Endothelial cell of umbilical vein (primary cell): ENCODE data around the gene NRG3. TPM values are rescaled to one million over a fixed set of nuclear protein-coding genes. Genes with fewer than 3 reads are reported as not detected.

Source experiments
- BruUV-seq: library from RNA; stranded (reverse); fragments of 400-500 nt; replicated peaks from 2 replicates; lab custom pipeline; 2021; lab: Mats Ljungman, UMichigan
- CTCF ChIA-PET: fragments of 300-600, 350-600 bp; sonication (Branson Sonifier 250); formaldehyde crosslinking; loops from one replicate; lab custom pipeline; 2021; ENCODE audit warnings: antibody characterized with exemption, inconsistent platforms; lab: Charles Lee
- POLR2A ChIA-PET: fragments of 300-600, 350-600 bp; sonication (Branson Sonifier 250); formaldehyde crosslinking; loops from one replicate; lab custom pipeline; 2021; ENCODE audit warnings: antibody characterized with exemption, inconsistent platforms; lab: Charles Lee
- DNase-seq: peaks from one replicate; pipeline ENCODE4 v3.0.0-alpha.2; 2011; ENCODE audit warnings: low read depth, low spot score
- FAIRE-seq: peaks from 2 replicates; lab custom pipeline; 2011; peaks lifted over from hg19 to GRCh38; lab: Jason Lieb, UNC
- H2AFZ ChIP-seq: 2 replicates; pipeline ENCODE4 v1.6.0; 2012; ENCODE audit warnings: low read depth, low read length, control low read depth, inconsistent platforms
- H3K27ac ChIP-seq: 2 replicates; pipeline ENCODE4 v1.5.1; 2011; ENCODE audit warnings: low read depth, mild to moderate bottlenecking, control low read depth, low read length, moderate library complexity; ENCODE audit not compliant: insufficient read depth
- H3K27me3 ChIP-seq, 2 experiments: 2 replicates each; pipeline versions ENCODE4 v1.6.0 to v1.6.1; 2011; ENCODE audit warnings: low read length in 2 of 2, mixed read lengths in 1 of 2; ENCODE audit not compliant: control insufficient read depth in 2 of 2, insufficient read depth in 2 of 2
- H3K36me3 ChIP-seq, 2 experiments: 2 replicates in 1 of 2; 3 replicates in 1 of 2; pipeline ENCODE4 v1.5.1; 2011; ENCODE audit warnings: low read length in 2 of 2, mild to moderate bottlenecking in 1 of 2, moderate library complexity in 1 of 2; ENCODE audit not compliant: control insufficient read depth in 2 of 2, insufficient read depth in 2 of 2; ENCODE audit errors: extremely low read depth in 1 of 2
- H3K4me1 ChIP-seq: 3 replicates; pipeline ENCODE4 v1.5.1; 2011; ENCODE audit warnings: mild to moderate bottlenecking, low read length; ENCODE audit not compliant: control insufficient read depth, insufficient read depth; ENCODE audit errors: extremely low read depth
- H3K4me2 ChIP-seq: 2 replicates; pipeline ENCODE4 v1.6.1; 2011; ENCODE audit warnings: low read length, control low read depth, mixed read lengths; ENCODE audit not compliant: insufficient read depth
- H3K4me3 ChIP-seq, 3 experiments: fragments of 200-600 bp in 1 of 3; sonication (generic), shearing (Covaris generic) in 1 of 3; replicated peaks in 1 of 3; 2 replicates each; pipeline ENCODE4 v1.5.1; 2011 to 2016; ENCODE audit warnings: control low read depth in 3 of 3, low read length in 3 of 3, mild to moderate bottlenecking in 2 of 3, inconsistent platforms in 1 of 3, low read depth in 1 of 3, moderate library complexity in 1 of 3; ENCODE audit not compliant: insufficient read depth in 1 of 3
- H3K79me2 ChIP-seq: 2 replicates; pipeline ENCODE4 v1.6.0; 2012; ENCODE audit warnings: low read length, inconsistent platforms; ENCODE audit not compliant: control insufficient read depth, insufficient read depth
- H3K9ac ChIP-seq: replicated peaks from 2 replicates; pipeline ENCODE3; 2011; ENCODE audit warnings: low read length, control low read depth; ENCODE audit not compliant: insufficient read depth; ENCODE audit errors: extremely low read depth
- H3K9me1 ChIP-seq: replicated peaks from 3 replicates; pipeline ENCODE4 v1.6.0; 2011; ENCODE audit warnings: mild to moderate bottlenecking, low read length; ENCODE audit not compliant: control insufficient read depth, insufficient read depth; ENCODE audit errors: extremely low read depth
- H3K9me3 ChIP-seq: replicated peaks from 2 replicates; pipeline ENCODE4 v1.5.1; 2012; ENCODE audit warnings: low read length, inconsistent platforms; ENCODE audit not compliant: control insufficient read depth, insufficient read depth
- H4K20me1 ChIP-seq: replicated peaks from 2 replicates; pipeline ENCODE3; 2011; ENCODE audit warnings: mild to moderate bottlenecking, low read length; ENCODE audit not compliant: control insufficient read depth, insufficient read depth; ENCODE audit errors: extremely low read depth
- EZH2 ChIP-seq: IDR thresholded peaks from 2 replicates; pipeline ENCODE4 v1.6.1; 2012; ENCODE audit warnings: borderline replicate concordance, low read depth, mild to moderate bottlenecking, moderate library complexity, low read length, inconsistent platforms; ENCODE audit not compliant: severe bottlenecking
- FOS ChIP-seq: IDR thresholded peaks from 2 replicates; pipeline ENCODE4 v1.6.1; 2011; ENCODE audit warnings: mild to moderate bottlenecking, low read length, moderate library complexity, borderline replicate concordance; ENCODE audit not compliant: insufficient read depth
- GATA2 ChIP-seq: IDR thresholded peaks from 2 replicates; pipeline ENCODE4 v1.7.0; 2011; ENCODE audit warnings: low read depth, mild to moderate bottlenecking, moderate library complexity, mixed read lengths, low read length; ENCODE audit not compliant: insufficient read length, insufficient read depth
- JUN ChIP-seq: IDR thresholded peaks from 2 replicates; pipeline ENCODE4 v1.6.1; 2011; ENCODE audit warnings: borderline replicate concordance, low read depth; ENCODE audit not compliant: insufficient read length, insufficient read depth
- MYC ChIP-seq: IDR thresholded peaks from one replicate; pipeline ENCODE4 v1.6.1; 2011; ENCODE audit warnings: mild to moderate bottlenecking, low read depth, low read length
- POLR2A ChIP-seq: IDR thresholded peaks from 2 replicates; pipeline ENCODE4 v1.6.1; 2012; ENCODE audit warnings: low read depth, mild to moderate bottlenecking, control low read depth, low read length
- POLR2AphosphoS5 ChIP-seq: IDR thresholded peaks from 2 replicates; pipeline ENCODE4 v1.6.1; 2012; ENCODE audit warnings: low read depth, mild to moderate bottlenecking, control low read depth, low read length, moderate library complexity; ENCODE audit not compliant: insufficient read depth
- dilution Hi-C: fragments of 300-500 bp; cut with MboI; formaldehyde crosslinking; loops from one replicate; pipeline ENCODE4 v1.15.0; 2019; ENCODE audit warnings: low sequenced_read_pairs; ENCODE audit not compliant: extremely low pct_ligation_motif_present
- intact Hi-C: fragments of 100-400 bp; cut with micrococcal nuclease; formaldehyde crosslinking; loops from one replicate; pipeline ENCODE4 v1.10.0; 2022
- polyA plus RNA-seq, 4 experiments: library from polyadenylated mRNA; depleted of rRNA in 3 of 4; stranded (reverse) in 3 of 4; unstranded in 1 of 4; fragments of >200 nt; gene quantifications; 2 replicates each; pipeline versions ENCODE4 v1.2.1 to v1.2.3, GENCODE V29; 2011 to 2012; ENCODE audit warnings: missing spikeins in 1 of 4
- total RNA-seq: library from RNA; stranded (reverse); gene quantifications from 2 replicates; pipeline ENCODE4 v1.2.3, GENCODE V29; 2021
- TF ChIP-seq, protein P1 (sequence below), 2 donors: IDR thresholded peaks; 1 replicate in 1 of 2; 2 replicates in 1 of 2; pipeline ENCODE4 v1.5.1; 2011; ENCODE audit warnings: low read length in 2 of 2, mild to moderate bottlenecking in 2 of 2, moderate library complexity in 2 of 2, control low read depth in 1 of 2, inconsistent platforms in 1 of 2, low read depth in 1 of 2; ENCODE audit not compliant: insufficient read depth in 1 of 2; ENCODE audit errors: extremely low read depth in 1 of 2
- TF ChIP-seq, protein P2 (sequence below): IDR thresholded peaks from 2 replicates; pipeline ENCODE4 v1.6.1; 2011; ENCODE audit not compliant: insufficient read depth, insufficient read length

Gene NRG3
- total and polyA plus RNA-seq, 2 donors (not counting 3 experiments of a cell fraction or from before 2014, with no cell fraction given): 1.9 to 3.9 TPM

DNA sequence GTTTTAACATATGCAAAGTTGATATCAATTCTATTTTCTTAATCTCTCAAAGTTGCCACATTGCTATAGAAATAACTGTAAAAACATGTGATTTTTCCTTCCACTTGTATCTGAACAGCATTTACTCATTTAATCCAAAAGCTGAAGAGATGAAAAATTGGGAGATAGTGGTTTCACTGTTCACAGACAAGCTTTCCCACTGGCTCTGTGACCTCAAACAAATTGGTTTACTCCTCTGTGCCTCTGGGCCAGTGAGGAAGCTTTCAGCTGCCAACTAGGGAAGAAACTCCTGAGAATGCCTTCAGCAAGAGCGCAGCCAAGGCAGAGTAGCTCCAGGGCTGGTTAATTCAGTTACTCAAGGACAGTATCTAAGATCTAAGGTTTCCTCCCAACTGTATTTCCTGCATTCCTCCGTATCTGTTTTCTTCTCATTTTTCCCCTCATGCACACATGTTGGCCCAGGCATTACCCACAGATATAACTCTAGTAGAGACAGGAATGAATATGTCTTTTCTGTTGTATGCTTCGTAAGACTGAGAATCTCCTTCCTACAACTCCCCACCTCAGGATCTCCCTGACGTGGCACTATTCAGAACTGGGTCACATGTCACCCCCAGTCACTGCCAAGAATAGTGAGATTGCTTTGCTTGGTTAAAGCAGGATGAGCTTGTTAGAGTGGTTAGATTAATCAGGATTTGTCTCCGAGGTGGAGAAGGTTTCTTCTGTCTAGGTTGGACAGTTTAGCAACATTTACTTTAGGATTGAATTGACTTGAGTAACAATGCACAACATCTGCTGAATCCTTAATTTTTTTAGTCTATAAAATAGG, 315.7 kb downstream of the NRG3 start:
- FAIRE-seq: no peak

DNA sequence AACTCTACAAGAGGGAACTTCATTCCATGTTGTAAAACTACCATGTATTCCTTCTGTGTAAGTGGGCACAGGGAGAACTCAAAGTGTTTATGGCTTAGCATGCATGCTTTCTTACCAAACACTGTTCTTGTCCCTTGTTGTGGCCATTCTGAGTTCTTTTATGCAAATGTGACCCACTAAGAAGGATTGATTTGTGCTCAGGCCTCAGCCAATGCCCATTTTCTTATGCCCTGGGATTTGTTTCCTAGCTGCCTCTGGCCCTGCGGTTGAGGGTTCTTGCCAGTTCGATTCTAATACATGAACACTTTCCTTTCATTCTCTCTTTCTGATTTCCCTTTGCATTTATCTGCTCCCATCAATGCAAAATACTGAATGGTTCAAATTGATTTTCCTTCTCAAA, 316.7 kb downstream of the NRG3 start:
- no peak overlapping the region for H3K4me3 ChIP-seq
- ChIA-PET CTCF (no interaction called here), POLR2A (no interaction called here)
- H3K4me1 ChIP-seq: no peaks in the 10 kb centered on the region
- no peaks in the 10 kb centered on the region for H3K27me3 ChIP-seq
- no peaks in the 10 kb centered on the region for H3K9me1 ChIP-seq
- H3K4me2 ChIP-seq: no peak overlapping the region
- no peak overlapping the region for H3K9ac ChIP-seq
- no TSS peak for BruUV-seq
- DNase-seq: no peak
- TF ChIP-seq, protein P1, sequence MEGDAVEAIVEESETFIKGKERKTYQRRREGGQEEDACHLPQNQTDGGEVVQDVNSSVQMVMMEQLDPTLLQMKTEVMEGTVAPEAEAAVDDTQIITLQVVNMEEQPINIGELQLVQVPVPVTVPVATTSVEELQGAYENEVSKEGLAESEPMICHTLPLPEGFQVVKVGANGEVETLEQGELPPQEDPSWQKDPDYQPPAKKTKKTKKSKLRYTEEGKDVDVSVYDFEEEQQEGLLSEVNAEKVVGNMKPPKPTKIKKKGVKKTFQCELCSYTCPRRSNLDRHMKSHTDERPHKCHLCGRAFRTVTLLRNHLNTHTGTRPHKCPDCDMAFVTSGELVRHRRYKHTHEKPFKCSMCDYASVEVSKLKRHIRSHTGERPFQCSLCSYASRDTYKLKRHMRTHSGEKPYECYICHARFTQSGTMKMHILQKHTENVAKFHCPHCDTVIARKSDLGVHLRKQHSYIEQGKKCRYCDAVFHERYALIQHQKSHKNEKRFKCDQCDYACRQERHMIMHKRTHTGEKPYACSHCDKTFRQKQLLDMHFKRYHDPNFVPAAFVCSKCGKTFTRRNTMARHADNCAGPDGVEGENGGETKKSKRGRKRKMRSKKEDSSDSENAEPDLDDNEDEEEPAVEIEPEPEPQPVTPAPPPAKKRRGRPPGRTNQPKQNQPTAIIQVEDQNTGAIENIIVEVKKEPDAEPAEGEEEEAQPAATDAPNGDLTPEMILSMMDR (IDR thresholded peaks at IDR 0.05; ENCODE audit: extremely low read depth in 1 of 2, insufficient read depth in 1 of 2, low read depth in 1 of 2, low read length in 2 of 2): no peak
- TF ChIP-seq JUN (no peak), POLR2A (no peak), GATA2 (no peak), MYC (no peak), EZH2 (no peak), FOS (no peak), POLR2AphosphoS5 (no peak)
- TF ChIP-seq, protein P2, sequence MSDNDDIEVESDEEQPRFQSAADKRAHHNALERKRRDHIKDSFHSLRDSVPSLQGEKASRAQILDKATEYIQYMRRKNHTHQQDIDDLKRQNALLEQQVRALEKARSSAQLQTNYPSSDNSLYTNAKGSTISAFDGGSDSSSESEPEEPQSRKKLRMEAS: no peak
- H3K36me3 ChIP-seq: no peaks in the 10 kb centered on the region
- intact Hi-C loops (no loop called here), dilution Hi-C loops (no loop called here)
- H3K9me3 ChIP-seq: no peaks in the 10 kb centered on the region
- H2AFZ ChIP-seq: no peak overlapping the region
- H4K20me1 ChIP-seq: no peaks in the 10 kb centered on the region
- no peaks in the 10 kb centered on the region for H3K79me2 ChIP-seq
- FAIRE-seq: no peak
- no peak overlapping the region for H3K27ac ChIP-seq

More for the DNA sequence above, 315.7 kb downstream of the NRG3 start:
- Histone ChIP-seq H3K9ac (no peak overlapping the region), H3K4me2 (no peak overlapping the region), H3K9me3 (no peaks in the 10 kb centered on the region), H3K27me3 (no peaks in the 10 kb centered on the region), H2AFZ (peak overlapping the region; percentile 48), H3K9me1 (no peaks in the 10 kb centered on the region), H3K79me2 (no peaks in the 10 kb centered on the region), H4K20me1 (no peaks in the 10 kb centered on the region), H3K36me3 (no peaks in the 10 kb centered on the region), H3K4me3 (no peak overlapping the region), H3K27ac (no peak overlapping the region), H3K4me1 (no peaks in the 10 kb centered on the region)
- peak; percentile 13 for DNase-seq
- ChIA-PET POLR2A (no interaction called here), CTCF (interaction anchor here (0.5 kb wide), 1 partner anchor 526 kb away, joined by 3 read pairs; no protein-coding TSS in a partner anchor)
- TF ChIP-seq GATA2 (peak; percentile 17), EZH2 (no peak)
- BruUV-seq: no TSS peak
- intact Hi-C loops: no loop called here
- dilution Hi-C loops: no loop called here
